K562 (cell line): ENCODE data around the gene HEPACAM. TPM values are rescaled to one million over a fixed set of nuclear protein-coding genes. Genes with fewer than 3 reads are reported as not detected.

Experiments
- ATAC-seq: fragments of 200-7000 bp; cut with Tn5 transposase; 3 replicates; pipeline ENCODE4 v1.9.1; 2020; ENCODE audit warnings: moderate library complexity
- BruUV-seq: library from RNA; stranded (reverse); fragments of 400-500 nt; replicated peaks from 2 replicates; lab custom pipeline; 2021; lab: Mats Ljungman, UMichigan
- CTCF ChIA-PET: fragments of 300-600 bp; formaldehyde crosslinking; extraction: SDS; loops from one replicate; lab custom pipeline; 2021; ENCODE audit warnings: low intra/inter-chr PET ratio; lab: Yijun Ruan, JAX
- POLR2A ChIA-PET: fragments of 300-600, 350-650 bp; sonication (Branson Sonifier 250); formaldehyde crosslinking; extraction: SDS; loops from one replicate; lab custom pipeline; 2021; ENCODE audit warnings: antibody characterized with exemption, inconsistent platforms; lab: Yijun Ruan, JAX
- DNase-seq, 4 experiments: peaks; one replicate each; pipeline versions ENCODE4 v3.0.0 to v3.0.0-alpha.2; 2011 to 2018; ENCODE audit warnings: low spot score in 3 of 4, mixed read lengths in 3 of 4; ENCODE audit errors: extremely low read depth in 1 of 4
- FAIRE-seq: peaks from 2 replicates; lab custom pipeline; 2011; peaks lifted over from hg19 to GRCh38; lab: Jason Lieb, UNC
- H2AFZ ChIP-seq: 2 replicates; pipeline ENCODE4 v1.6.0; 2011; ENCODE audit warnings: low read depth, low read length, control low read depth, inconsistent platforms
- H3K27ac ChIP-seq: fragments of 200-600 bp; 3 replicates; pipeline ENCODE4 v1.8.0; 2011; ENCODE audit warnings: low read depth, mild to moderate bottlenecking, control low read depth, inconsistent platforms, low read length, moderate library complexity, mixed read lengths; ENCODE audit errors: extremely low read depth
- H3K27me3 ChIP-seq, 2 experiments: fragments of 300-600 bp in 1 of 2; 2 replicates in 1 of 2; 3 replicates in 1 of 2; pipeline versions ENCODE4 v1.6.0 to v1.8.0; 2011; ENCODE audit warnings: inconsistent platforms in 2 of 2, low read length in 2 of 2, mild to moderate bottlenecking in 1 of 2, mixed read lengths in 1 of 2, moderate library complexity in 1 of 2; ENCODE audit not compliant: control insufficient read depth in 2 of 2, insufficient read depth in 2 of 2
- H3K36me3 ChIP-seq: fragments of 300-600 bp; 3 replicates; pipeline ENCODE4 v1.8.0; 2011; ENCODE audit warnings: mild to moderate bottlenecking, low read length, inconsistent platforms; ENCODE audit not compliant: control insufficient read depth, insufficient read depth
- H3K4me1 ChIP-seq, 2 experiments: fragments of 200-600 bp in 1 of 2; replicated peaks in 1 of 2; 2 replicates in 1 of 2; 3 replicates in 1 of 2; pipeline versions ENCODE4 v1.5.1 to v1.8.0; 2011; ENCODE audit warnings: inconsistent platforms in 2 of 2, low read length in 2 of 2, mild to moderate bottlenecking in 1 of 2, mixed read lengths in 1 of 2, moderate library complexity in 1 of 2; ENCODE audit not compliant: control insufficient read depth in 2 of 2, insufficient read depth in 2 of 2
- H3K4me2 ChIP-seq: 2 replicates; pipeline ENCODE4 v1.6.1; 2011; ENCODE audit warnings: low read length, control low read depth, inconsistent platforms, mixed read lengths; ENCODE audit not compliant: insufficient read depth
- H3K4me3 ChIP-seq: fragments of 200-600 bp; sonication (generic), shearing (Covaris generic); 2 replicates; pipeline ENCODE4 v1.5.1; 2016; ENCODE audit warnings: control low read depth, inconsistent platforms
- H3K79me2 ChIP-seq: fragments of 200-600 bp; 3 replicates; pipeline ENCODE4 v1.8.0; 2011; ENCODE audit warnings: low read length, inconsistent platforms; ENCODE audit not compliant: control insufficient read depth, insufficient read depth
- H3K9ac ChIP-seq, 2 experiments: 2 replicates each; pipeline versions ENCODE4 v1.6.0 to v1.6.1; 2011; ENCODE audit warnings: low read depth in 2 of 2, low read length in 2 of 2, control low read depth in 1 of 2, inconsistent platforms in 1 of 2, mild to moderate bottlenecking in 1 of 2, mixed read lengths in 1 of 2; ENCODE audit not compliant: insufficient read depth in 1 of 2
- H3K9me1 ChIP-seq: one replicate; pipeline ENCODE4 v1.6.0; 2011; ENCODE audit warnings: inconsistent platforms, mild to moderate bottlenecking, low read length, moderate library complexity; ENCODE audit not compliant: control insufficient read depth, insufficient read depth
- H3K9me3 ChIP-seq: replicated peaks from 2 replicates; pipeline ENCODE4 v1.5.1; 2011; ENCODE audit warnings: low read depth, low read length, inconsistent platforms; ENCODE audit not compliant: control insufficient read depth, insufficient read depth
- H4K20me1 ChIP-seq: replicated peaks from 2 replicates; pipeline ENCODE4 v1.6.1; 2011; ENCODE audit warnings: low read length, inconsistent platforms, mixed read lengths; ENCODE audit not compliant: control insufficient read depth, insufficient read depth
- ADNP ChIP-seq: fragments of 200-800 bp; sonication (Bioruptor generic); IDR thresholded peaks from 2 replicates; pipeline ENCODE4 v1.6.1; 2016; ENCODE audit warnings: missing genetic modification characterization, missing compliant biosample characterization
- SAP30 ChIP-seq: fragments of 200-600 bp; sonication (generic); IDR thresholded peaks from 2 replicates; pipeline ENCODE4 v1.6.1; 2012; ENCODE audit warnings: borderline replicate concordance, low read depth, mild to moderate bottlenecking, moderate library complexity, low read length, control low read depth, inconsistent platforms; ENCODE audit not compliant: insufficient read depth, poor library complexity, severe bottlenecking
- ZNF717 ChIP-seq: fragments of 250-450 bp; sonication (Bioruptor Pico); IDR thresholded peaks from 2 replicates; pipeline ENCODE4 v1.5.0; 2021
- WGBS: fragments of 100-300 bp; shearing (Covaris generic); methylation state at CpG from one replicate; pipeline ENCODE4 v1.1.6; 2016; ENCODE audit warnings: low coverage, mixed read lengths; ENCODE audit not compliant: insufficient coverage; ENCODE audit errors: missing lambda C conversion rate; 5-methylcytosine and 5-hydroxymethylcytosine counted together
- in situ Hi-C: fragments of 300-500 bp; cut with MboI; formaldehyde crosslinking; loops from 4 replicates; pipeline ENCODE4 v1.15.0; 2018; ENCODE audit warnings: inconsistent platforms, mixed read lengths
- intact Hi-C: fragments of 100-400 bp; cut with micrococcal nuclease; formaldehyde crosslinking; loops from 2 replicates; pipeline ENCODE4 v1.14.2; 2022
- polyA plus RNA-seq, 8 experiments: library from polyadenylated mRNA; depleted of rRNA in 4 of 8; stranded (reverse) in 5 of 8; unstranded in 3 of 8; fragments of >200 nt; fragmentation: Nextera tagmentation in 2 of 8; fragmentation: Illumina TruSeq in 1 of 8; extraction: Ambion mirVana in 2 of 8; extraction: Trizol in 1 of 8; gene quantifications; 2 replicates each; pipeline versions ENCODE4 v1.2.1 to v1.2.3, GENCODE V29; 2011 to 2014; ENCODE audit warnings: inconsistent platforms in 1 of 8, missing spikeins in 1 of 8
- total RNA-seq, 7 experiments: library from RNA; depleted of rRNA in 6 of 7; stranded (reverse); fragments of >200 nt in 6 of 7; fragmentation: Illumina TruSeq in 2 of 7; extraction: Trizol in 2 of 7; gene quantifications; 2 replicates each; pipeline versions ENCODE4 v1.2.1 to v1.2.3, GENCODE V29; 2011 to 2021; ENCODE audit warnings: low replicate concordance in 1 of 7
- TF ChIP-seq, protein P1 (sequence below): sonication (generic); formaldehyde crosslinking; IDR thresholded peaks from 2 replicates; pipeline ENCODE4 v1.8.0; 2022; ENCODE audit warnings: mild to moderate bottlenecking, missing genetic modification reagents
- TF ChIP-seq, protein P2 (sequence below): sonication (generic); formaldehyde crosslinking; IDR thresholded peaks from 2 replicates; pipeline ENCODE4 v1.8.0; 2022; ENCODE audit warnings: mild to moderate bottlenecking, missing genetic modification reagents, borderline replicate concordance
- TF ChIP-seq, protein P3 (sequence below): conservative IDR thresholded peaks from 2 replicates; pipeline ENCODE4 v1.6.1; 2011; ENCODE audit warnings: low read depth, mild to moderate bottlenecking, low read length; ENCODE audit not compliant: control insufficient read depth

HEPACAM gene
- total and polyA plus RNA-seq, 9 of the 15 experiments (the other 6 are each of a cell fraction or from before 2014, with no cell fraction given) = not detected

DNA sequence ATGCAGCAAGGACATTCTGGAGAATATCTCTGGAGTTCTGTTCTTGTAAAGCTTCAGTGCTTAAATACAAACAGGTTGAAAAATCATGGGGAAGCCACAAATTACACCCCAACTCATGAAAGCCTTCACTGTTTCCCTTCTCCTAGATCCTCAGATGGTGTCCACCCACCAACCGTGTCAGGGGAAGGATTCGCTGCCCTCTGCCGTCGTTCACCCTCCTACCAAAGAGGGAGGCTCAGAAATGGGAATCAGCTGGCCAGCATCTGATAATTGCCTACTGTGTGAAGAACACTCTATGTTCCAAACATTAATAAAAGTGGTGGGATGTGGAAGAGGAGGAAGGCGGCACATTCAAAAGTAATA is 7.4 kb upstream of the HEPACAM start:
- H3K4me2 ChIP-seq = no peak overlapping the region
- no peak for FAIRE-seq

More for the DNA sequence above, 7.4 kb upstream of the HEPACAM start:
- ChIA-PET POLR2A (interaction anchor here (1.5 kb wide), 1 partner anchor 10 kb away, joined by 3 read pairs; no protein-coding TSS in a partner anchor), CTCF (no interaction called here)
- TF ChIP-seq, protein P1, sequence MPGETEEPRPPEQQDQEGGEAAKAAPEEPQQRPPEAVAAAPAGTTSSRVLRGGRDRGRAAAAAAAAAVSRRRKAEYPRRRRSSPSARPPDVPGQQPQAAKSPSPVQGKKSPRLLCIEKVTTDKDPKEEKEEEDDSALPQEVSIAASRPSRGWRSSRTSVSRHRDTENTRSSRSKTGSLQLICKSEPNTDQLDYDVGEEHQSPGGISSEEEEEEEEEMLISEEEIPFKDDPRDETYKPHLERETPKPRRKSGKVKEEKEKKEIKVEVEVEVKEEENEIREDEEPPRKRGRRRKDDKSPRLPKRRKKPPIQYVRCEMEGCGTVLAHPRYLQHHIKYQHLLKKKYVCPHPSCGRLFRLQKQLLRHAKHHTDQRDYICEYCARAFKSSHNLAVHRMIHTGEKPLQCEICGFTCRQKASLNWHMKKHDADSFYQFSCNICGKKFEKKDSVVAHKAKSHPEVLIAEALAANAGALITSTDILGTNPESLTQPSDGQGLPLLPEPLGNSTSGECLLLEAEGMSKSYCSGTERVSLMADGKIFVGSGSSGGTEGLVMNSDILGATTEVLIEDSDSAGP (CRISPR knock-in tag) = no peak
- TF ChIP-seq, protein P2, sequence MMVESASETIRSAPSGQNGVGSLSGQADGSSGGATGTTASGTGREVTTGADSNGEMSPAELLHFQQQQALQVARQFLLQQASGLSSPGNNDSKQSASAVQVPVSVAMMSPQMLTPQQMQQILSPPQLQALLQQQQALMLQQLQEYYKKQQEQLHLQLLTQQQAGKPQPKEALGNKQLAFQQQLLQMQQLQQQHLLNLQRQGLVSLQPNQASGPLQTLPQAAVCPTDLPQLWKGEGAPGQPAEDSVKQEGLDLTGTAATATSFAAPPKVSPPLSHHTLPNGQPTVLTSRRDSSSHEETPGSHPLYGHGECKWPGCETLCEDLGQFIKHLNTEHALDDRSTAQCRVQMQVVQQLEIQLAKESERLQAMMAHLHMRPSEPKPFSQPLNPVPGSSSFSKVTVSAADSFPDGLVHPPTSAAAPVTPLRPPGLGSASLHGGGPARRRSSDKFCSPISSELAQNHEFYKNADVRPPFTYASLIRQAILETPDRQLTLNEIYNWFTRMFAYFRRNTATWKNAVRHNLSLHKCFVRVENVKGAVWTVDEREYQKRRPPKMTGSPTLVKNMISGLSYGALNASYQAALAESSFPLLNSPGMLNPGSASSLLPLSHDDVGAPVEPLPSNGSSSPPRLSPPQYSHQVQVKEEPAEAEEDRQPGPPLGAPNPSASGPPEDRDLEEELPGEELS (CRISPR knock-in tag) = no peak
- TF ChIP-seq ZNF717 (CRISPR knock-in tag) (no peak), ADNP (tag) (no peak), SAP30 (no peak)
- TF ChIP-seq, protein P3, sequence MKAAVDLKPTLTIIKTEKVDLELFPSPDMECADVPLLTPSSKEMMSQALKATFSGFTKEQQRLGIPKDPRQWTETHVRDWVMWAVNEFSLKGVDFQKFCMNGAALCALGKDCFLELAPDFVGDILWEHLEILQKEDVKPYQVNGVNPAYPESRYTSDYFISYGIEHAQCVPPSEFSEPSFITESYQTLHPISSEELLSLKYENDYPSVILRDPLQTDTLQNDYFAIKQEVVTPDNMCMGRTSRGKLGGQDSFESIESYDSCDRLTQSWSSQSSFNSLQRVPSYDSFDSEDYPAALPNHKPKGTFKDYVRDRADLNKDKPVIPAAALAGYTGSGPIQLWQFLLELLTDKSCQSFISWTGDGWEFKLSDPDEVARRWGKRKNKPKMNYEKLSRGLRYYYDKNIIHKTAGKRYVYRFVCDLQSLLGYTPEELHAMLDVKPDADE = no peak
- no peaks in the 10 kb centered on the region for H3K36me3 ChIP-seq
- no peaks in the 10 kb centered on the region for H4K20me1 ChIP-seq
- no peaks in the 10 kb centered on the region for H3K4me1 ChIP-seq
- H3K27ac ChIP-seq = no peak overlapping the region
- H3K9me1 ChIP-seq = no peaks in the 10 kb centered on the region
- 2% methylated on average over 5 of the region's 5 CpGs for WGBS
- intact Hi-C loops = no loop called here
- no peak overlapping the region for H3K4me3 ChIP-seq
- no peak overlapping the region for H3K9ac ChIP-seq
- no peak overlapping the region for H2AFZ ChIP-seq
- DNase-seq = no peak
- H3K9me3 ChIP-seq = no peaks in the 10 kb centered on the region
- in situ Hi-C loops = no loop called here
- H3K79me2 ChIP-seq = no peaks in the 10 kb centered on the region
- no peak for ATAC-seq
- no TSS peak for BruUV-seq
- peaks cover 11 to 33% of the 10 kb centered on the region in 2 experiments; a peak in 4 of 5 replicates for H3K27me3 ChIP-seq
